GM18907 (cell line): ENCODE results near the gene SYMPK.

Experiments
- ATAC-seq: cut with Tn5 transposase; IDR thresholded peaks from one replicate; pipeline ENCODE4 v1.9.1; 2021; ENCODE audit warnings: mild to moderate bottlenecking, moderate library complexity; ENCODE audit not compliant: unreplicated experiment

The SYMPK gene

GRCh38 chr19:45782820-45783785, 79.8 kb downstream of the SYMPK start:
- no peak for ATAC-seq

DNA sequence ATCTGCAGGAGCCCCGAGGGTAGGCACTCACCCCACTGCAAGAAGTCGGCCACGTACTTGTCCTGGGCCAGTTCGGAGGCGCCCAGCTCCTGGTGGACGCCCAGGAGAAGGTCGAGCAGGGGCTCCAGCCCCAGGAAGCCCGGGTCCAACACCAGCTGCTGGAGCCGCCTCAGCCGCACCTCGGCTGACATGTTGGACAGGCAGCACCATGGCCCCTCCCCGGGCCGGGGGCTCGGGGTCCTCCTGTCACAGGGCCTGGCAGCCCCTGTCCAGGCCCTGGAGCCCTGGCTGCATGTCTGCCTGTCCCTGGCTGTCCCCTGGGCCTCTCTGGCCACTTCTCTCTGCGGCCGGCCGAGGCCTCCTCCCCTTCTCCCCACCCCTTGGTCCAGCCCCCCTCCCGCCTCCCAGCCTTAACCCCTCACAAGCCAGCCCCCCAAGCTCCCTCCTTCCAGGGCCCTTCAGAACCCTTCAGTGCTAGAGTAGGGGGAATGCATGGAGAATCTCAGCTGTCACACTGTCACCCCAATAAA, 80.7 kb downstream of the SYMPK start, which contains the start of gene DMPK:
DMPK (minus strand) TSS at position 329 of the 530 bp plus-strand sequence; CDS start at position 191, 138 bp downstream.
- no peak for ATAC-seq

GRCh38 chr19:45781214-45782161, 81.5 kb downstream of the SYMPK start:
- ATAC-seq: no peak

GRCh38 chr19:45780448-45781213, 82.3 kb downstream of the SYMPK start:
- no peak for ATAC-seq

DNA sequence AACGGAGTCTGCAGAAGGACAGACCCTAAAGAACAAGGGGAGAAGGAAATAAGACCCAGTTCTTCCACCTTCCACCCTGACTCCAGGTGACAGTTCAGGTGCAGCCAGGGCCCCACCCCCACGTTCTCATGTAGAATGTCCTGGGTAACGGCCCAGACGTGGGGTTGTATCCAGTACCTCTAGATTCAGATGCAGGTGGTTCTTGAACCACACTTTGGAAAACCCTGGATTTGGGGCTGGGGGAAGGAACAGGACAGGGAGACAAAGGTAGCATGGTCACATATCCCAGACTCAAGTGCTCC, 82.8 kb downstream of the SYMPK start:
- ATAC-seq: no peak

DNA sequence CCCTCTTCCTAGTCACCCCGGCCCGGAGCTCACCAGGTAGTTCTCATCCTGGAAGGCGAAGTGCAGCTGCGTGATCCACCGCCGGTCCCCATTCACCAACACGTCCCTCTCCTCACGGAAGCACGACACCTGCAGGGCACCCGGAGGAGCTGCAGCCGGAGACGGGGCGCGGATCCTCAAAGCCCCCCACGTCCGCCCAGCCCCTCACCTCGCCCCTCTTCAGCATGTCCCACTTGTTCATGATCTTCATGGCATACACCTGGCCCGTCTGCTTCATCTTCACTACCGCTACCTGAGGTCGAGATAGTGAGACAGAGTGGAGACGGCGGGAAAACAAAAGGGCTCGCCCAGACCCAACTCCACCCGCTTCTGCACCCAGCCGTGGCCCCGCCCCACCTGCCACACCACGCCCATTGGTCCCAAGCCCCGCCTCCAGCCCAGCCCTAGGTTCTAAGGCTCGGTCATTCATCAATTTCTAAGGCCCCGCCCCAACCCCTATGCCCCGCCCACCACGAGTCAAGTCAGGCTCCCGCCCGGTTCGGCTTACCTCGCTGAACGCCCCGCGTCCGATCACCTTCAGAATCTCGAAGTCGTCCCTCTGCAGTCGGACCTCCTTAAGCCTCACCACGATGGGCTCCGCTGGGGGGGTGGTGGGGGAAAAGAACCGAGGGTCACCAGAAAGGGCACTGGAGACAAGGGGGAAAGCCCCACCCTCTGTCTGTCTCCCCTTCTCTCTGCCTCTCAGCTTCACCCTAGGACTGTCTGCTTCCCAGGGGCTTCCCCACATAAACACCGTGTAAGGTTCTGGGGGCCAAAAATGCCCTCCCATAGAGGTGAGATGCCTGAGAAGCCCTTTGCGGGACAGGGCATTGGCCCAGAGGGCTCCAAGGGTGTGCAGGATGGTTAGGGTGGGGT, 83.5 kb downstream of the SYMPK start:
- peak; percentile 70 for ATAC-seq

DNA sequence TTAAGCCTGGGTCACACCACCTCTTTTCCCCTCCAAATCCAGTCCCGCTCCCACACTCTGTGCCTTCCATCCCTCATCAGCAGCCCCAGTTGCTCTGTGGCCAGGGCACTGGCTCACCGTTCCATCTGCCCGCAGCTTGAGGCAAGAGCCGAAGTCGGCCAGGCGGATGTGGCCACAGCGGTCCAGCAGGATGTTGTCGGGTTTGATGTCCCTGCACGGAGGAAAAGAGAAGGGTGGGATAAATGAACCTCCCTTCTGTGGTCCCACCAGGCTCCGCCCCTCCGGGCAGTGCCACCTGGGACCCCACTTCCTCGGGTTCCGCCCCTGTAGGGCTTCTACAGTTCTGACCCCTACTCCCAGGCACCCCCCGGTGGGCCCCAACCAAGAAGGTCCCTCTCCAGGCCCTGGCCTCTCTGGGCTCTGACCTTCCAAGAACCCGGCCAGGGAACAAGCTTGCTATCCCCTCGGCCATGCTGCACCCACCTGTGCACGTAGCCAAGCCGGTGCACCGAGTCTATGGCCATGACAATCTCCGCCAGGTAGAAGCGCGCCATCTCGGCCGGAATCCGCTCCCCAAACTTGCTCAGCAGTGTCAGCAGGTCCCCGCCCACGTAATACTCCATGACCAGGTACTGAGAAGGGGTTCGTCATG, 84.8 kb downstream of the SYMPK start:
- no peak for ATAC-seq

DNA sequence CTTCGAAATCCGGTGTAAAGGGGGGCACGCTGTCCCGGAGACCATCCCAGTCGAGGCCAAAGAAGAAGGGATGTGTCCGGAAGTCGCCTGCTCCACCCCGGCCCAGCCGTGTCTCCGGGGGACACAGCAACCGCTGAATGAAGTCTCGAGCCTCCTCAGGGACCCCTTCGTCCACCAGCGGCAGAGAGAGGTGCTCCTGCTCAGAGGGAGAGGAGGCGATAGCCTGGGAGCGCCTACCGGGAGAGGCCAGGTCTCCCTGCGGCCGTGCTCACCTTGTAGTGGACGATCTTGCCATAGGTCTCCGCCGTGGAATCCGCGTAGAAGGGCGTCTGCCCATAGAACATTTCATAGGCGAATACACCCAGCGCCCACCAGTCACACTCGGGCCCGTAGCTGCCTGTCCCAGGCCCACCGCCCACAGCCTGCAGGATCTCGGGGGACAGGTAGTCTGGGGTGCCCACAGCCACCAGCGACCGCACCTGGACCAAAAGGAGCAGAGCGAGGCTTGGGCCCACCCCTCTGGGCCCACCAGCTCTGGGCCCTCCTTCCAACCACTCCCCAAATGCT, 85.5 kb downstream of the SYMPK start:
- ATAC-seq: no peak

- no peak for ATAC-seq
Measured at GRCh38 chr19:45774765-45775164, 88.2 kb downstream of the SYMPK start.

- ATAC-seq: no peak
Measured at GRCh38 chr19:45773384-45773783, 89.6 kb downstream of the SYMPK start.

DNA sequence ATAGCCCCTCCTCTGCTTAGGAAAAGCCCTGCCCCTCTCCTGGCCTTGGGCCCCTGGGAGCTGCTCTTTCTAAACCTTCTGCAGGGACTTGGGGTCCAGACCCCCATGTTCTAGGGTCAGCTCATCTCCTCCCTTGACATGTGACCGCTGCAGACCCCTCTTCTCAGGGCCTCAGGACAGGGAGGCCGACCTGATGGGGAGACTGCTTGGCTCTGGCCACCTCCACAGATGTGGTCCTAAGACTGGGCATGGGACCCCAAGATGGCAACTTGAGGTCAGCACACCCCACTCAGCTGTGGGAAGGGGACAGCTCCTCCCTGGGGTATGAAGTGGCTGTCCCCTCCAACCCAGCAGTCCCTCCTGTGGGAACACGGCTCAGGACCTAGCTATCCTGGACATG, 90.0 kb downstream of the SYMPK start:
- no peak for ATAC-seq

- ATAC-seq: no peak
Measured at GRCh38 chr19:45772130-45772840, 90.7 kb downstream of the SYMPK start.

DNA sequence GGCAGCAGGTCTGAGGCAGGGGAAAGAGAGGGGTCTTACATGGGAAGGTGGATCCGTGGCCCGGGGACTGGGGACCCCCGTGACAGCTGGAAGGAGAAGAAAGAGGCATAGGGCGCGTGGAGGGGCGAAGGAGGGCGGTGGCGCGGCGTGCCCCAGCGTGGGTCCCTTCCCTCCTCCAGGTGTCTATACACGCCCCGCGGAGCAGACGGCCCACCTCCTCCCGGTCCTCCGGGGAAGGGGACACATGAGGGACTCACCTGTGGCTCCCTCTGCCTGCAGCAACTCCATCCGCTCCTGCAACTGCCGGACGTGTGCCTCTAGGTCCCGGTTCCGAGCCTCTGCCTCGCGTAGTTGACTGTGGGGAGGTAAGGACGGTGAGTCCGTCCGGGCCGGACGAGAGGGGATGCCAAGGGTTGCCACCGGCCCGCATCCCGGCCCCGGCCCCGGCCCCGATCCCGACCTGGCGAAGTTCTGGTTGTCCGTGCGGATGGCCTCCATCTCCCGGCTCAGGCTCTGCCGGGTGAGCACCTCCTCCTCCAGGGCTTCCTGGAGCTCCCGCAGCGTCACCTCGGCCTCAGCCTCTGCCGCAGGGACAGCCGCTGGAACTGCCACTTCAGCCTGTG, 91.5 kb downstream of the SYMPK start:
- no peak for ATAC-seq

GRCh38 chr19:45770192-45771101, 92.5 kb downstream of the SYMPK start:
- peak; percentile 55 for ATAC-seq

- peak; percentile 12 for ATAC-seq
Measured at GRCh38 chr19:45769821-45770191, 93.1 kb downstream of the SYMPK start.

- peak; percentile 43 for ATAC-seq
Measured at GRCh38 chr19:45768984-45769782, 93.8 kb downstream of the SYMPK start, which contains the start of gene SIX5. Gene SIX5, minus strand, starts transcription at chr19:45769252. Its CDS starts 408 bp downstream, at chr19:45768844.
